ENCODE data around the gene SOX12. TPM values are rescaled to one million over a fixed set of nuclear protein-coding genes. Genes with fewer than 3 reads are reported as not detected.
"Not testable (repeated sequence)": the region's sequence is repeated elsewhere in the genome, so short reads cannot be mapped to it uniquely, and the experiment has no call there.

Gene SOX12
- total RNA-seq, 1 donor from 2014 or later: 3.7 TPM

DNA sequence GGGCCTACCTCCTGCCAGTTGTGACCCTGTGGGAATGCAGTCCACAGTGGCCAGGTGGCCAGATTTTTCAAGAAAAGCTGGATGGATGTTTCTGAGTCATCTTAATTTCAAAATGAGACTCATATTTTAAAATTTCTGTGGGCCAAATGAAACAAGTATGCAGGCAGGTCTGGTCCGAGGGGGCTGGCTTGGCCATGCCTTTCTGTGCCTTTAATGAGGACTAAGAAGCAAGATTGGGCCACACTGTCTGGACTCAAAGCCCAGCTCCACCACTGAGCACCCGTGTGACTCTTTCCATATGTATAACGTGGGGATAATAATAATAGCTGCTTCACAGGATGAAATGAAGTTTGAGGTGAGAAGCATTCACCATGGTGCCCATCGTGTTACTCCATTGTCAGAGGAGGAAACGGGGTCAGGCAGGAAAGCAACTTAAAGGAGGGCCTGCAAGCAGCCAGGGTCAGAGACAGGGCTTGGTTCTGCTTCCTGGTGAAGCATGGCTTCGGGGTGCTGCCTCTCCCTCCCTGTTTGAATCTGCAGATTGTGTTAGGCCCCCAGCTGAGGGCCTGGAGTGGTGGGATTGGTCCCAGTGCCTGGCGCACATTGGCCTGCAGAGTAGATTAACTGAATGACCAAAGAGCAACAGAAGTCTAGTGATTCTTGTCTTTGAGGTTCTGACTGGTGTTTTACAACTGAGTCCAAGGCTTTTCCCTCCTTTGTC lies 3.8 kb downstream of the SOX12 start:
- peaks cover 7 to 20% (median 16%) of the 10 kb centered on the region in 3 donors for H3K4me1 ChIP-seq (ENCODE audit: control insufficient read depth in 3 of 3, insufficient read depth in 3 of 3, low read length in 3 of 3)

DNA sequence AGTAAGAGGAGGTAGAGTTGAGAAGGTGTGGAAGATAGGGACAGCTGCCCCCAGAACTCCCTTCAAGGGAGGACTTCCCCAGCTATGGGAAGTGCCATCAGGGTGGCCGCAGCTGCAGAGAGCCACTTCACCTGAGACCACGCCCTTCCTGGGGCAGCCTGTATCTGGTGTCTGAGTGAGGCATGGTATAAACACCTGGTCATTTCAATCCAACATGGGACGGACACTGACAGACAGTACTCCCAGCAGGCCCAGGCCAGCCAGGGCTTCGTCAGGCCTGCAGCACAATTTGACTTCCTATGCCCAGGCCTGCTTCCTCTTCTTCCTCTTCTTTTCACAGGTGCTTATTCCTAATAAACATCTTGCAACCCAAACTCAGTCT lies 4.5 kb downstream of the SOX12 start:
- Histone ChIP-seq H3K9me3 (ENCODE audit: control insufficient read depth in 3 of 3, low read length in 3 of 3) (no peaks in the 10 kb centered on the region), H3K27me3 (ENCODE audit: control insufficient read depth in 3 of 3, insufficient read depth in 3 of 3, low read length in 3 of 3) (peaks cover 0 to 9% (median 4%) of the 10 kb centered on the region in 3 donors), H3K4me3 (ENCODE audit: low read length in 3 of 3) (no peak overlapping the region), H3K27ac (ENCODE audit: low read depth, low read length) (no peak overlapping the region), H3K4me1 (ENCODE audit: control insufficient read depth in 3 of 3, insufficient read depth in 3 of 3, low read length in 3 of 3) (peaks cover 6 to 12% (median 11%) of the 10 kb centered on the region in 3 donors), H3K9ac (ENCODE audit: low read depth in 1 of 3, low read length in 3 of 3) (no peak overlapping the region), H3K36me3 (ENCODE audit: control insufficient read depth in 3 of 3, insufficient read depth in 3 of 3, low read length in 3 of 3) (peaks cover 0 to 2% (median 0%) of the 10 kb centered on the region in 3 donors)

More for the DNA sequence above, 3.8 kb downstream of the SOX12 start:
- Histone ChIP-seq H3K27me3 (ENCODE audit: control insufficient read depth in 3 of 3, insufficient read depth in 3 of 3, low read length in 3 of 3) (peaks cover 0 to 9% (median 4%) of the 10 kb centered on the region in 3 donors), H3K36me3 (ENCODE audit: control insufficient read depth in 3 of 3, insufficient read depth in 3 of 3, low read length in 3 of 3) (peaks cover 0 to 2% (median 0%) of the 10 kb centered on the region in 3 donors), H3K27ac (ENCODE audit: low read depth, low read length) (no peak overlapping the region), H3K9me3 (ENCODE audit: control insufficient read depth in 3 of 3, low read length in 3 of 3) (no peaks in the 10 kb centered on the region), H3K4me3 (ENCODE audit: low read length in 3 of 3) (no peak overlapping the region), H3K9ac (ENCODE audit: low read depth in 1 of 3, low read length in 3 of 3) (peak overlapping the region in 1 of 3 donors; percentile 43)

DNA sequence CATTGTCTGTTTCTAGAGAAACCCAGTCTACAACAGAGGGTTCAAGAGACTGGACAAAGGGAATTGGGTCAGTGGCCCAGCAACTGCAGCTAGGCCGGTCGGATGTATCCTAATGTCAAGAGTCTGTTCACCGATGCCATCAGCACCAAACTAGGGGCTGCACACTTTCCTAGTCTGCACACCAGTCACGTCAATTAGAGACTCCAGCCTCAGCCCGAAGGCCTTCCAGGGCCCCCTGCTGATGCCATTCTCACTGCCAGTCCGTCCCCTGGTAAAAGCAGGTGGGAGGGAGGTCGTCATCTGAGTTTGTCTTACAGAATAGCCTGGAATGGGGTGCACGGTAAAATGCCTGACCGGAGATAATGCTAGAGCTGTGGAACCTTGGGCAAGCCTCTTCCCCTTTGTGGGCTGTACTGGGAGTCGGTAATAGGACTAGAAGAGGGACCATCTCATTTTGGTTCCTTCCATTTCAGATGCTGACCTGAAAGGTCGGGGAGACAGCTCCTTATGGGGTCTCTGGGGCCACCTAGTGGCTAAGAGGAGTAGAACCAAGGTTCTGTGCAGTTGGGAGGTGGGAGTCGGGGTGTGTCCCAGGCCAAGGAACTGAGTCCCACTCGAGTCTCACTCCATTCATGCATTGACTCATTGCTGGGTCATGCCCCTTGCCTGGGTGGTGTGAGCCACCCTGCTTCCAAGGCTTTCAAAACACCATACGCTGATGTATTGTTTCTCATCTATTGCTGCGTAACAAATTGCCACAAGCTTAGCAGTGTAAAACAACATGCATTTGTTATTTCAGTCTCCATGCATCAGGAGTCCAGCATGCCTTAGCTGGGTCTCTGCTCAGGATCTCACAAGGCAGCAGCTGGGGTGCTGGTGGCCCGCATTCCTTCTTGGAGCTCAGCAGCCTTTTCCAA lies 5.1 kb downstream of the SOX12 start:
- H3K9ac ChIP-seq (ENCODE audit: low read depth in 1 of 3, low read length in 3 of 3): no peak overlapping the region
- H3K27me3 ChIP-seq (ENCODE audit: control insufficient read depth in 3 of 3, insufficient read depth in 3 of 3, low read length in 3 of 3): peaks cover 0 to 9% (median 4%) of the 10 kb centered on the region in 3 donors
- no peak overlapping the region for H3K4me3 ChIP-seq (ENCODE audit: low read length in 3 of 3)
- H3K36me3 ChIP-seq (ENCODE audit: control insufficient read depth in 3 of 3, insufficient read depth in 3 of 3, low read length in 3 of 3): peaks cover 0 to 2% (median 0%) of the 10 kb centered on the region in 3 donors
- no peak overlapping the region for H3K27ac ChIP-seq (ENCODE audit: low read depth, low read length)
- peaks cover 4 to 10% (median 9%) of the 10 kb centered on the region in 3 donors for H3K4me1 ChIP-seq (ENCODE audit: control insufficient read depth in 3 of 3, insufficient read depth in 3 of 3, low read length in 3 of 3)
- no peaks in the 10 kb centered on the region for H3K9me3 ChIP-seq (ENCODE audit: control insufficient read depth in 3 of 3, low read length in 3 of 3)

DNA sequence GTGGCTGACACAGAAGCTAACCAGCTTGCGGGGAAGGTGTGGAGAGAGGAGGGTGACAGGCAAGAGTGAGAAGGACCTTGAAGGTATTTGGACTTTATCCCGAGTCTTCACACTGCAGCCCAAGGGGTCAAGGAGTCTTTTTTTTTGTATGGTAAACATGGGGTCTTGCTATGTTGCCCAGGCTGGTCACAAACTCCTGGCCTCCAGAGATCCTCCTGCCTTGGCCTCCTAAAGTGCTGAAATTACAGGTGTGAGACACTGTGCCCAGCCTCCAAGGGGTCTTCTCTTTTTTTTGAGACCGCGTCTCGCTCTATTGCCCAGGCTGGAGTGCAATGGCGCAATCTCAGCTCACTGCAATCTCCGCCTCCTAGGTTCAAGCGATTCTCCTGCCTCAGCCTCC lies 9.2 kb downstream of the SOX12 start:
- no peak overlapping the region for H3K4me3 ChIP-seq (ENCODE audit: low read length in 3 of 3)

DNA sequence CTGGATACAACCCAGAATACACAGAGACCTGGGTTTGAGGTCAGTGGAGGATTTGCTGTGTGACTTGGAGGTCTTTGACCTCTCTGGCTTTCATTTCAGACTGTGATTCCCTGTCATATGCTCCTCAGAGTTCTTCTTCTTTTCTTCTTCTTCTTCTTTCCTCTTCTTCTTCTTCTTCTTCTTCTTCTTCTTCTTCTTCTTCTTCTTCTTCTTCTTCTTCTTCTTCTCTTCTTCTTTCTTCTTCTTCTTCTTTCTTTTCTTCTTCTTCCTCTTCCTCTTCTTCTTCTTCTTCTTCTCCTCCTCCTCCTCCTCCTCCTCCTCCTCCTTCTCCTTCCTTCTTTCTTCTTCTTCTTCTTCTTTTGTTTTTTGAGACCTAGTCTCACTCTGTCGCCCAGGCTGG lies 10.7 kb downstream of the SOX12 start:
- not testable (repeated sequence) for H3K27ac ChIP-seq (ENCODE audit: low read depth, low read length); H3K4me3 ChIP-seq (ENCODE audit: low read length in 3 of 3)

More for the DNA sequence above, 9.2 kb downstream of the SOX12 start:
- H3K9ac ChIP-seq (ENCODE audit: low read depth in 1 of 3, low read length in 3 of 3): no peak overlapping the region
- no peaks in the 10 kb centered on the region for H3K36me3 ChIP-seq (ENCODE audit: control insufficient read depth in 3 of 3, insufficient read depth in 3 of 3, low read length in 3 of 3)
- H3K27ac ChIP-seq (ENCODE audit: low read depth, low read length): no peak overlapping the region
- no peaks in the 10 kb centered on the region for H3K9me3 ChIP-seq (ENCODE audit: control insufficient read depth in 3 of 3, low read length in 3 of 3)
- no peaks in the 10 kb centered on the region for H3K27me3 ChIP-seq (ENCODE audit: control insufficient read depth in 3 of 3, insufficient read depth in 3 of 3, low read length in 3 of 3)
- H3K4me1 ChIP-seq (ENCODE audit: control insufficient read depth in 3 of 3, insufficient read depth in 3 of 3, low read length in 3 of 3): peaks cover 4 to 6% (median 5%) of the 10 kb centered on the region in 3 donors

DNA sequence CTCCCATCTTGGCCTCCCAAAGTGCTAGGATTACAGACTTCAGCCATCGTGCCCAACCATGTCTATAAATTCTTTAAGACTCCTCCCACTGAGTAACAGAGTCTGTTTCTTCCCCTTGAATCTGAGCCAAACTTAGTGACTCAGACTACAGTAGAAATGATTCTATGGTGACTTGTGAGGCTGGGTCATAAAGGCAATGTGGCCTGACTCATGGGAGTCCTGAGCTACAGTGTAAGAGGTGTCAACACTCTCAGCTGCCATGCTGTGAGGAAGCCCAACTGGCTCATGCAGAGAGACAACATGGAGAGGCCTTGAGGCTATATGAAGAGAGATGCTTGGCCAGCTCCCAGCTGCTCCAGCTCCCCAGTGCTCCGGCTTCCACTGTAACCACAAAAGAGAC lies 16.3 kb downstream of the SOX12 start:
- Histone ChIP-seq H3K9me3 (ENCODE audit: control insufficient read depth in 3 of 3, low read length in 3 of 3) (peaks cover 0 to 2% (median 2%) of the 10 kb centered on the region in 3 donors), H3K36me3 (ENCODE audit: control insufficient read depth in 3 of 3, insufficient read depth in 3 of 3, low read length in 3 of 3) (no peaks in the 10 kb centered on the region), H3K4me1 (ENCODE audit: control insufficient read depth in 3 of 3, insufficient read depth in 3 of 3, low read length in 3 of 3) (peaks cover 3 to 6% (median 4%) of the 10 kb centered on the region in 3 donors), H3K9ac (ENCODE audit: low read depth in 1 of 3, low read length in 3 of 3) (no peak overlapping the region), H3K27ac (ENCODE audit: low read depth, low read length) (no peak overlapping the region), H3K4me3 (ENCODE audit: low read length in 3 of 3) (no peak overlapping the region), H3K27me3 (ENCODE audit: control insufficient read depth in 3 of 3, insufficient read depth in 3 of 3, low read length in 3 of 3) (peaks cover 0 to 4% (median 0%) of the 10 kb centered on the region in 3 donors)

More for the DNA sequence above, 10.7 kb downstream of the SOX12 start:
- not testable (repeated sequence) for H3K9ac ChIP-seq (ENCODE audit: low read depth in 1 of 3, low read length in 3 of 3); H3K36me3 ChIP-seq (ENCODE audit: control insufficient read depth in 3 of 3, insufficient read depth in 3 of 3, low read length in 3 of 3); H3K9me3 ChIP-seq (ENCODE audit: control insufficient read depth in 3 of 3, low read length in 3 of 3); H3K4me1 ChIP-seq (ENCODE audit: control insufficient read depth in 3 of 3, insufficient read depth in 3 of 3, low read length in 3 of 3); H3K27me3 ChIP-seq (ENCODE audit: control insufficient read depth in 3 of 3, insufficient read depth in 3 of 3, low read length in 3 of 3)

DNA sequence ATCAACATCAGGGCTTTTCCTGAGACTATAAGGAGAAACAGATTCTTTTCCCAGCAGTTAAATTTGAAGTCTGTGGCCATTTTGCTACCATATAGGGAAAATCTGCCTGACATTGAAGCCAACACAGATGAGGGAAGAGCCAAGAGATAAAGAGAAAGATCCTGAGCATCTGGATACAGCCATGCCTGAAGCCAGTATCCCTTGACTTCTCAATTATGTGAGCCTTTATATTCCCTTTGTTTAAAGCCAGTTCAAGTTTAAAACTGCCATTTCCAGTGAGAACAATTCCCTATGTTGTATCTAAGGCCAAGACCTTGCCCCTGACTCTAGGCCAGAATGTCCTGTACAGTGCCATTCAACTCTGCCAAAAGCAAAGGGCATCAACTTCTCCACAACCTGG lies 17.8 kb downstream of the SOX12 start:
- Histone ChIP-seq H3K9me3 (ENCODE audit: control insufficient read depth in 3 of 3, low read length in 3 of 3) (peaks cover 0 to 2% (median 2%) of the 10 kb centered on the region in 3 donors), H3K36me3 (ENCODE audit: control insufficient read depth in 3 of 3, insufficient read depth in 3 of 3, low read length in 3 of 3) (no peaks in the 10 kb centered on the region), H3K9ac (ENCODE audit: low read depth in 1 of 3, low read length in 3 of 3) (no peak overlapping the region), H3K4me3 (ENCODE audit: low read length in 3 of 3) (no peak overlapping the region), H3K4me1 (ENCODE audit: control insufficient read depth in 3 of 3, insufficient read depth in 3 of 3, low read length in 3 of 3) (peaks cover 3 to 10% (median 10%) of the 10 kb centered on the region in 3 donors), H3K27ac (ENCODE audit: low read depth, low read length) (no peak overlapping the region), H3K27me3 (ENCODE audit: control insufficient read depth in 3 of 3, insufficient read depth in 3 of 3, low read length in 3 of 3) (peaks cover 0 to 7% (median 6%) of the 10 kb centered on the region in 3 donors)

DNA sequence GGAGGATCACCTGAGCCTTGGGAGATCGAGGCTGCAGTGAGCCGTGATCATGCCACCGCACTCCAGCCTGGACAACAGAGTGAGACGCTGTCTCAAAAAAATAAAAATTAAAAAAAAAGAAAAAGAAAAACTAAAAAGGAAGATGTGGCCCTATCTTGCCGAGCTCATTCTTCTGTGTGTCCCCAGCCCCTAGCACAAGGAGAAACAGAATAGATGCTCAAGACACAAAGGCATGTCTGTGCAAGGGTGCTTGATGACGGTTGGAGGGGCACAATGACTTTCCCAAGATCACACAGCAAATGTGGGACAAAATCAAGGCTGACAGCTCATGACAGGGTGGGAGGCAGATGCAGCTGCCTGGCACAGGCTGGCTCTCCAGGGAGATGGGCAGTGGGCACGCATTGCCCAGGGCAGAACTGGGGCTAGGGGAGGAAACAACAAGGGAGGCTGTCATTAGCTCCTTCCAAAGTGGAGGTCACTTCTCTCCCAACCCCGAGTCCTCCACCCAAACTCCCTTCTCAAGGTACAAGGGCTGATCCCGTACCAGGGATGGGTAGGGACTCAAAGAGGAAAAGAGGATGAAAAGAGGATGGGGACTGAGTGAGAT lies 20.8 kb downstream of the SOX12 start:
- Histone ChIP-seq H3K4me1 (ENCODE audit: control insufficient read depth in 3 of 3, insufficient read depth in 3 of 3, low read length in 3 of 3) (peaks cover 3 to 16% (median 15%) of the 10 kb centered on the region in 3 donors), H3K27me3 (ENCODE audit: control insufficient read depth in 3 of 3, insufficient read depth in 3 of 3, low read length in 3 of 3) (peaks cover 0 to 23% (median 22%) of the 10 kb centered on the region in 3 donors), H3K27ac (ENCODE audit: low read depth, low read length) (peak overlapping the region; percentile 73), H3K4me3 (ENCODE audit: low read length in 3 of 3) (peak overlapping the region; percentile 71 to 76 (median 72)), H3K9me3 (ENCODE audit: control insufficient read depth in 3 of 3, low read length in 3 of 3) (peaks cover 0 to 2% (median 2%) of the 10 kb centered on the region in 3 donors), H3K36me3 (ENCODE audit: control insufficient read depth in 3 of 3, insufficient read depth in 3 of 3, low read length in 3 of 3) (no peaks in the 10 kb centered on the region), H3K9ac (ENCODE audit: low read depth in 1 of 3, low read length in 3 of 3) (peak overlapping the region in 1 of 3 donors; percentile 64)

DNA sequence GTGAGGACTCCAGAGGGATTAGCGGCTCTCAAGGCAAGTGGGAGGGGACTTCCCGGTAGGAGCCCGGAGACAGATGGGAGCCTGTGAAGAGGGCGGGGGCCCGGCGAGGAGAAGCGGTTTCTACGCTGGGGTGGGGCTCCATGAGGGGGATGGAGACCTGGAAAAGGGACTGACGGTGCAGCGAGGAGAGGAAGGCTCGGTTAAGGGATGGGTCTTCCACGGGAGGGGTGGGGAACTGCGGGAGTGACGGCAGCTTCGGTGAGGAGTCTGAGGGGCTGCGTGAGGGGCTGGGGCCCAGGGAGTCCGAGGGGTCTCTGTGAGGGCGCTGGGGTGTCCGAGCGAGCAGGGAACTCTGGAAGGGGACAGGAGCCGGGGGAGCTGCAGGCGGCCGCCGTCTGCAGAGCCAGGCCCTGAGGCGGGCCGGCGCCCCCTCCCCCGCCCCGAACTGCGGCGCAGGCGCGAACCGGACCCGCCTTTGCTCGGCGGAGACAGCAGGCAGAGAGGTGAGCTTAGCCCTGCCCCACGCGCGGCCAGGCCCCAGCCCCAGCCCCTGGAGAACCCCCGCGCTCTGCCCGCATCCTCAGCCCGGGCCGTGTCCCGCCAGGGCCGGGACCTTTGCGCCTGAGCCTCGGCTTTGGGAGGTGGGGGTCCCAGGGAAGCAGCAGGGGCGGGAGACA lies 21.4 kb downstream of the SOX12 start, which contains the start of gene NRSN2:
Gene NRSN2, plus strand, starts transcription at position 472 of the 677 bp plus-strand sequence. CDS start 2,533 bp downstream, outside the sequence.
- Histone ChIP-seq H3K27ac (ENCODE audit: low read depth, low read length) (peak within 1 kb of the TSS; percentile 73), H3K4me1 (ENCODE audit: control insufficient read depth in 3 of 3, insufficient read depth in 3 of 3, low read length in 3 of 3) (peaks cover 3 to 16% (median 15%) of the 10 kb centered on the region in 3 donors), H3K4me3 (ENCODE audit: low read length in 3 of 3) (peak within 1 kb of the TSS; percentile 76 to 83 (median 78)), H3K27me3 (ENCODE audit: control insufficient read depth in 3 of 3, insufficient read depth in 3 of 3, low read length in 3 of 3) (peaks cover 0 to 23% (median 22%) of the 10 kb centered on the region in 3 donors), H3K36me3 (ENCODE audit: control insufficient read depth in 3 of 3, insufficient read depth in 3 of 3, low read length in 3 of 3) (no peaks in the 10 kb centered on the region), H3K9ac (ENCODE audit: low read depth in 1 of 3, low read length in 3 of 3) (peak within 1 kb of the TSS; percentile 58 to 74 (median 67)), H3K9me3 (ENCODE audit: control insufficient read depth in 3 of 3, low read length in 3 of 3) (peaks cover 0 to 2% (median under 1%) of the 10 kb centered on the region in 3 donors)

Measured in skeletal muscle tissue (tissue), 4 donors.